ENCODE data around the gene PRXL2B.

DNA sequence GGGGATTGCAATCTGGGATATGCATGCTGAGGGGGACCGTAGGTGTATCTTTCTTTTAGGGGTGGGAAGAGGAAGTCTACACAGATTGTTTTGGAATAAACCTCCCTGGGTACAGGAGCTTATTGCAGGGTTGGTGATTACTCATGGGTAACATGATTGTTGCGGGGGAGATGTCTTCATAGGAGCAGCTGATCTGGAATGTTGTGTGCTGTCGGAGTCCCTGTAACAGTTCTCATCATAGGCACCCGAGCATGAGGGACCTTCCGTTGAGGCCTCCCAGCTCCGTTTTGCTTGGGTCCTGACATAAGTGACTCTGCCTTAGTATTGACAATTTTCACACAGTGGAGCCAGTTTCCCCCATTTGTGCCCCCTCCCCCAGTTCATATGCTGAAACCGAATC, 4.2 kb upstream of the PRXL2B start:
- TF ChIP-seq EZH2 (IDR thresholded peaks at IDR 0.05) (no peak), EZH2phosphoT487 (IDR thresholded peaks at IDR 0.05) (no peak)
- TF ChIP-seq, protein P1, sequence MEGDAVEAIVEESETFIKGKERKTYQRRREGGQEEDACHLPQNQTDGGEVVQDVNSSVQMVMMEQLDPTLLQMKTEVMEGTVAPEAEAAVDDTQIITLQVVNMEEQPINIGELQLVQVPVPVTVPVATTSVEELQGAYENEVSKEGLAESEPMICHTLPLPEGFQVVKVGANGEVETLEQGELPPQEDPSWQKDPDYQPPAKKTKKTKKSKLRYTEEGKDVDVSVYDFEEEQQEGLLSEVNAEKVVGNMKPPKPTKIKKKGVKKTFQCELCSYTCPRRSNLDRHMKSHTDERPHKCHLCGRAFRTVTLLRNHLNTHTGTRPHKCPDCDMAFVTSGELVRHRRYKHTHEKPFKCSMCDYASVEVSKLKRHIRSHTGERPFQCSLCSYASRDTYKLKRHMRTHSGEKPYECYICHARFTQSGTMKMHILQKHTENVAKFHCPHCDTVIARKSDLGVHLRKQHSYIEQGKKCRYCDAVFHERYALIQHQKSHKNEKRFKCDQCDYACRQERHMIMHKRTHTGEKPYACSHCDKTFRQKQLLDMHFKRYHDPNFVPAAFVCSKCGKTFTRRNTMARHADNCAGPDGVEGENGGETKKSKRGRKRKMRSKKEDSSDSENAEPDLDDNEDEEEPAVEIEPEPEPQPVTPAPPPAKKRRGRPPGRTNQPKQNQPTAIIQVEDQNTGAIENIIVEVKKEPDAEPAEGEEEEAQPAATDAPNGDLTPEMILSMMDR (IDR thresholded peaks at IDR 0.05), result no peak

Measured in neural progenitor cell (in vitro differentiated cells).